HEK293 (cell line): ENCODE measurements around the gene VEGFB.
A peak's percentile ranks its signal among the peaks of the same experiment; 100 is the strongest.

ENCODE experiments used
- CTCF ChIA-PET: fragments of 350-600 bp; formaldehyde crosslinking; extraction: SDS; loops from one replicate; lab custom pipeline; 2021; ENCODE audit warnings: antibody characterized with exemption; lab: Yijun Ruan, JAX
- POLR2A ChIA-PET: fragments of 300-600 bp; formaldehyde crosslinking; extraction: SDS; loops from one replicate; lab custom pipeline; 2020; ENCODE audit warnings: antibody characterized with exemption, inconsistent platforms; lab: Yijun Ruan, JAX
- H3K27ac ChIP-seq: fragments of 200-500 bp; sonication (Bioruptor generic); 2 replicates; pipeline ENCODE4 v1.5.1; 2014; ENCODE audit warnings: low read depth, low read length, control low read depth, inconsistent platforms; ENCODE audit errors: extremely low read depth
- H3K36me3 ChIP-seq, 2 experiments: fragments of 200-500 bp in 1 of 2; sonication (Bioruptor generic) in 1 of 2; 1 replicate in 1 of 2; 2 replicates in 1 of 2; pipeline ENCODE4 v1.5.1; 2014 to 2017; ENCODE audit warnings: inconsistent platforms in 2 of 2, low read length in 2 of 2; ENCODE audit not compliant: control insufficient read depth in 2 of 2, insufficient read depth in 1 of 2
- H3K4me1 ChIP-seq: fragments of 200-500 bp; sonication (Bioruptor generic); 2 replicates; pipeline ENCODE4 v1.5.1; 2014; ENCODE audit warnings: mild to moderate bottlenecking, low read length, inconsistent platforms; ENCODE audit not compliant: control insufficient read depth, insufficient read depth
- H3K4me3 ChIP-seq: 2 replicates; pipeline ENCODE4 v1.5.1; 2011; ENCODE audit warnings: low read depth, mild to moderate bottlenecking, control low read depth, low read length, moderate library complexity
- H3K9me3 ChIP-seq: fragments of 200-500 bp; sonication (Bioruptor generic); 2 replicates; pipeline ENCODE4 v1.5.1; 2014; ENCODE audit warnings: low read depth, low read length, inconsistent platforms; ENCODE audit not compliant: control insufficient read depth, insufficient read depth
- GLIS1 ChIP-seq: fragments of 450-650 bp; formaldehyde crosslinking; IDR thresholded peaks from 2 replicates; pipeline ENCODE4 v1.5.1; 2016; ENCODE audit warnings: missing biosample characterization, missing genetic modification characterization
- ZBTB17 ChIP-seq: fragments of 450-650 bp; formaldehyde crosslinking; IDR thresholded peaks from 2 replicates; pipeline ENCODE4 v1.5.1; 2016; ENCODE audit warnings: missing biosample characterization, missing genetic modification characterization
- ZBTB8A ChIP-seq: fragments of 450-650 bp; formaldehyde crosslinking; IDR thresholded peaks from 2 replicates; pipeline ENCODE4 v1.5.1; 2016; ENCODE audit warnings: missing biosample characterization, missing genetic modification characterization
- ZFHX2 ChIP-seq: fragments of 450-650 bp; formaldehyde crosslinking; conservative IDR thresholded peaks from 2 replicates; pipeline ENCODE4 v1.5.1; 2016; ENCODE audit warnings: missing biosample characterization, missing genetic modification characterization
- ZNF133 ChIP-seq: fragments of 450-650 bp; formaldehyde crosslinking; IDR thresholded peaks from 2 replicates; pipeline ENCODE4 v1.5.1; 2016; ENCODE audit warnings: missing biosample characterization, missing genetic modification characterization
- ZNF157 ChIP-seq: fragments of 450-650 bp; formaldehyde crosslinking; IDR thresholded peaks from 2 replicates; pipeline ENCODE4 v1.5.1; 2016; ENCODE audit warnings: missing biosample characterization, missing genetic modification characterization
- ZNF202 ChIP-seq: fragments of 450-650 bp; formaldehyde crosslinking; IDR thresholded peaks from 2 replicates; pipeline ENCODE4 v1.5.1; 2016; ENCODE audit warnings: missing biosample characterization, missing genetic modification characterization, borderline replicate concordance
- ZNF324 ChIP-seq: fragments of 450-650 bp; formaldehyde crosslinking; IDR thresholded peaks from 2 replicates; pipeline ENCODE4 v1.5.1; 2016; ENCODE audit warnings: missing biosample characterization, missing genetic modification characterization
- ZNF335 ChIP-seq: fragments of 450-650 bp; formaldehyde crosslinking; conservative IDR thresholded peaks from 2 replicates; pipeline ENCODE4 v1.5.1; 2016; ENCODE audit warnings: missing biosample characterization, missing genetic modification characterization
- ZNF416 ChIP-seq: fragments of 450-650 bp; formaldehyde crosslinking; IDR thresholded peaks from 2 replicates; pipeline ENCODE4 v1.5.1; 2016; ENCODE audit warnings: missing biosample characterization, missing genetic modification characterization
- ZNF626 ChIP-seq: fragments of 450-650 bp; sonication (Bioruptor Pico); formaldehyde crosslinking; IDR thresholded peaks from 2 replicates; pipeline ENCODE4 v1.5.1; 2018; ENCODE audit warnings: missing biosample characterization, missing genetic modification characterization, inconsistent platforms
- ZNF654 ChIP-seq: fragments of 450-650 bp; formaldehyde crosslinking; IDR thresholded peaks from 2 replicates; pipeline ENCODE4 v1.5.1; 2016; ENCODE audit warnings: low read depth, missing biosample characterization, missing genetic modification characterization
- TF ChIP-seq, protein P1 (sequence below): fragments of 450-650 bp; formaldehyde crosslinking; IDR thresholded peaks from 2 replicates; pipeline ENCODE4 v1.5.1; 2016; ENCODE audit warnings: missing biosample characterization, missing genetic modification characterization, low read depth
- TF ChIP-seq, protein P2 (sequence below): fragments of 450-650 bp; IDR thresholded peaks from 2 replicates; pipeline ENCODE4 v1.5.1; 2018; ENCODE audit warnings: missing biosample characterization, missing genetic modification characterization
- TF ChIP-seq, protein P3 (sequence below): fragments of 450-650 bp; formaldehyde crosslinking; IDR thresholded peaks from 2 replicates; pipeline ENCODE4 v1.5.1; 2016; ENCODE audit warnings: missing biosample characterization, missing genetic modification characterization

VEGFB gene

DNA sequence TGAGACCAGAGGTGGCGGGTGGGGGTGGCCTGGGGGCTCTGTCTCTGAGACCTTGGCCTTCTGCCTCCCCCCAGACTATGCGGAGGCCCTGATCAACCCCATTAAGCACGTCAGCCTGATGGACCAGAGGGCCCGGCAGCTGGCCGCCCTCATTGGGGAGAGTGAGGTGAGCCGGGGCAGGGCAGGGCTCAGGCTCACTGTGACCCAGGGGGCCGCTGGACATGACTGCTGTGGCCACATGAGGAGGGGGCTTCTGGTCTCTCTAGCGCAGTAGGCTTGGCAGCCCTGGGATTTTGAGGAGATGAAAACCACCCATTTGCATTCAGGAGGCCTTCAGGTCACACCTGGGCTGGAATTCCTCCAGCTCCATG lies 29.5 kb downstream of the VEGFB start (continued):
- no peak for TF ChIP-seq ZNF626 (tag by site-specific recombination)
- TF ChIP-seq ZNF416 (tag by site-specific recombination), result no peak
- no peak for TF ChIP-seq ZNF654 (tag by site-specific recombination)
- no peak for TF ChIP-seq ZNF133 (tag by site-specific recombination)
- TF ChIP-seq, protein P1, sequence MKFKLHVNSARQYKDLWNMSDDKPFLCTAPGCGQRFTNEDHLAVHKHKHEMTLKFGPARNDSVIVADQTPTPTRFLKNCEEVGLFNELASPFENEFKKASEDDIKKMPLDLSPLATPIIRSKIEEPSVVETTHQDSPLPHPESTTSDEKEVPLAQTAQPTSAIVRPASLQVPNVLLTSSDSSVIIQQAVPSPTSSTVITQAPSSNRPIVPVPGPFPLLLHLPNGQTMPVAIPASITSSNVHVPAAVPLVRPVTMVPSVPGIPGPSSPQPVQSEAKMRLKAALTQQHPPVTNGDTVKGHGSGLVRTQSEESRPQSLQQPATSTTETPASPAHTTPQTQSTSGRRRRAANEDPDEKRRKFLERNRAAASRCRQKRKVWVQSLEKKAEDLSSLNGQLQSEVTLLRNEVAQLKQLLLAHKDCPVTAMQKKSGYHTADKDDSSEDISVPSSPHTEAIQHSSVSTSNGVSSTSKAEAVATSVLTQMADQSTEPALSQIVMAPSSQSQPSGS (tag by site-specific recombination), result no peak
- TF ChIP-seq, protein P2, sequence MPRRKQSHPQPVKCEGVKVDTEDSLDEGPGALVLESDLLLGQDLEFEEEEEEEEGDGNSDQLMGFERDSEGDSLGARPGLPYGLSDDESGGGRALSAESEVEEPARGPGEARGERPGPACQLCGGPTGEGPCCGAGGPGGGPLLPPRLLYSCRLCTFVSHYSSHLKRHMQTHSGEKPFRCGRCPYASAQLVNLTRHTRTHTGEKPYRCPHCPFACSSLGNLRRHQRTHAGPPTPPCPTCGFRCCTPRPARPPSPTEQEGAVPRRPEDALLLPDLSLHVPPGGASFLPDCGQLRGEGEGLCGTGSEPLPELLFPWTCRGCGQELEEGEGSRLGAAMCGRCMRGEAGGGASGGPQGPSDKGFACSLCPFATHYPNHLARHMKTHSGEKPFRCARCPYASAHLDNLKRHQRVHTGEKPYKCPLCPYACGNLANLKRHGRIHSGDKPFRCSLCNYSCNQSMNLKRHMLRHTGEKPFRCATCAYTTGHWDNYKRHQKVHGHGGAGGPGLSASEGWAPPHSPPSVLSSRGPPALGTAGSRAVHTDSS (tag by site-specific recombination), result no peak

DNA sequence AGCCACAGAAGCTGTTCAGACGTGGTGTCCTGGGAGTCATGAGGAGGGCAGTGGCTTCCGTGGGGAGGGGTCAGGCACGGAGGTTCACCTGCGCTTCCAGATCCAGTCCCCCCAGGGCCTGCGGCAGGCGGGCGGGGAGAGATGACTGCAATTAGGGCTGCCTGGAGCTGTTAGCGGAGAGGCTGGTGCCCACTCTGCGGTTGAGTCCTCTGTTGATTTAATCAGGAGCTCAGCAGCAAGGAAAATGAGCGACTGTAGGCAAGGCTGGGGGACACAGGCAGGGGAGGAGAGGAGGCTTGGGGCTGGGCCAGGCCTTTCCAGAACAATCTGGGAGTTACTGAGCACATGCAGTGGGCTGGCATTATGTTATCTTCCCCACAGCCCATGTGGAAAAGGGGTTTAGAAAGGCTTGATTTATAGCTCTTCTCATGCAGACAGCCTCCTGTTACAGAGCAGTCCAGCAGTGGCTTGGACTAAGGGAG lies 30.0 kb downstream of the VEGFB start:
- Histone ChIP-seq H3K27ac (no peak overlapping the region), H3K4me1 (peaks cover 2% of the 10 kb centered on the region; the same call in 1 of the 2 replicates), H3K36me3 (peaks cover 0 to 67% of the 10 kb centered on the region in 2 experiments; a peak in 1 of 3 replicates), H3K4me3 (no peak overlapping the region), H3K9me3 (no peaks in the 10 kb centered on the region)
- TF ChIP-seq ZNF202 (tag by site-specific recombination) (no peak), ZNF324 (no peak), ZBTB17 (tag by site-specific recombination) (0 out of 2 replicates have a peak, but pooled peaks have one; percentile 19), ZFHX2 (tag by site-specific recombination) (0 out of 2 replicates have a peak, but pooled peaks have one; percentile 6), ZNF157 (tag by site-specific recombination) (no peak), ZBTB8A (peak; percentile 52)
- ChIA-PET POLR2A (interaction anchor here (0.6 to 1.6 kb wide), 5 partner anchors 12 to 849 kb away, joined by 3 to 6 read pairs (median 3); no protein-coding TSS in a partner anchor), CTCF (interaction anchor here (0.5 to 1.6 kb wide), 3 partner anchors 13 to 60 kb away, joined by 3 to 11 read pairs (median 3); partner anchors contain the start of gene PLCB3)

DNA sequence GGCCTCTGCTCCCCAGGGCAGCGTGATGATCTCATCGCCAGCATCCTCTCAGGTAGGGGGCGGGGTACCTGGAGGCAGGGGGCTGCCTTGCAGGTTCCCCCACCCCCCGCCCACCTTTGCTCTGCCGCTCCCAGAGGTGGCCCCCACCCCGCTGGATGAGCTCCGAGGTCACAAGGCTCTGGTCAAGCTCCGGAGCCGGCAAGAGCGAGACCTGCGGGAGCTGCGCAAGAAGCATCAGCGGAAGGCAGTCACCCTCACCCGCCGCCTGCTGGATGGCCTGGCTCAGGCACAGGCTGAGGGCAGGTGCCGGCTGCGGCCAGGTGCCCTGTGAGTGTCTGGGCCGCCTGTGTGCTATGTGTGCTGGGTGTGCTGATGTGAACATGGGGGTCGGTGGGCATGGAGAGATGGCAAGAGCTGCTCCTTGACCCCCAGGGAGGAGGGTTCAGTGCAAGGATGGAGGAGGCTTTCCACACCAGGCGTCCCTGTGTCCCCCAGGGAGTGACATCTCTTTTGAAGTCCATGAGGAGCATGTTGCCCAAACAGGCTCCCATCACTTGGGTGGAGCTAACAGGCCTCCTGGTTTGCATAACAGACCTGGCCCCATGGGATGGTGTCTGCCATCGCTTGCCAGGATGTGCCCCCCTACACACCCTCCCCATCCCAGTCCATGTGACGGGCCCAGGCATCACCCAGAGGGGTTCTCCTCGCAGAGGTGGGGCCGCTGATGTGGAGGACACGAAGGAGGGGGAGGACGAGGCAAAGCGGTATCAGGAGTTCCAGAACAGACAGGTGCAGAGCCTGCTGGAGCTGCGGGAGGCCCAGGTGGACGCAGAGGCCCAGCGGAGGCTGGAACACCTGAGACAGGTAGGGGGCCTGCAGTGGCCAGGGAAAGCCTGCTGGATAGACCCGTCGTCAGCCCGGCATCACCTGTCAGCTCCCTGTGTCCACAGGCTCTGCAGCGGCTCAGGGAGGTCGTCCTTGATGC lies 31.1 kb downstream of the VEGFB start:
- no peaks in the 10 kb centered on the region for H3K9me3 ChIP-seq
- H3K36me3 ChIP-seq, result peaks cover 0 to 57% of the 10 kb centered on the region in 2 experiments; a peak in 1 of 3 replicates
- POLR2A ChIA-PET, result interaction anchor here (0.6 to 7.0 kb wide), 3 partner anchors 12 to 15 kb away, joined by 3 to 52 read pairs (median 3); partner anchors contain the start of gene PLCB3
- H3K4me3 ChIP-seq, result no peak overlapping the region
- H3K27ac ChIP-seq, result no peak overlapping the region
- CTCF ChIA-PET, result interaction anchor here (0.6 to 1.6 kb wide), 3 partner anchors 14 to 39 kb away, joined by 3 to 11 read pairs (median 5); partner anchors contain the start of gene PLCB3
- TF ChIP-seq ZNF335 (tag by site-specific recombination) (no peak), GLIS1 (peak; percentile 34)
- TF ChIP-seq, protein P3, sequence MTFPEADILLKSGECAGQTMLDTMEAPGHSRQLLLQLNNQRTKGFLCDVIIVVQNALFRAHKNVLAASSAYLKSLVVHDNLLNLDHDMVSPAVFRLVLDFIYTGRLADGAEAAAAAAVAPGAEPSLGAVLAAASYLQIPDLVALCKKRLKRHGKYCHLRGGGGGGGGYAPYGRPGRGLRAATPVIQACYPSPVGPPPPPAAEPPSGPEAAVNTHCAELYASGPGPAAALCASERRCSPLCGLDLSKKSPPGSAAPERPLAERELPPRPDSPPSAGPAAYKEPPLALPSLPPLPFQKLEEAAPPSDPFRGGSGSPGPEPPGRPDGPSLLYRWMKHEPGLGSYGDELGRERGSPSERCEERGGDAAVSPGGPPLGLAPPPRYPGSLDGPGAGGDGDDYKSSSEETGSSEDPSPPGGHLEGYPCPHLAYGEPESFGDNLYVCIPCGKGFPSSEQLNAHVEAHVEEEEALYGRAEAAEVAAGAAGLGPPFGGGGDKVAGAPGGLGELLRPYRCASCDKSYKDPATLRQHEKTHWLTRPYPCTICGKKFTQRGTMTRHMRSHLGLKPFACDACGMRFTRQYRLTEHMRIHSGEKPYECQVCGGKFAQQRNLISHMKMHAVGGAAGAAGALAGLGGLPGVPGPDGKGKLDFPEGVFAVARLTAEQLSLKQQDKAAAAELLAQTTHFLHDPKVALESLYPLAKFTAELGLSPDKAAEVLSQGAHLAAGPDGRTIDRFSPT, result 0 out of 2 replicates have a peak, but pooled peaks have one; percentile 28
- H3K4me1 ChIP-seq, result peaks cover 2% of the 10 kb centered on the region; the same call in 1 of the 2 replicates
